GM21390 (cell line): ENCODE data around the gene PHYKPL.
"Not testable (repeated sequence)": the region's sequence is repeated elsewhere in the genome, so short reads cannot be mapped to it uniquely, and the experiment has no call there.

Experiments used
- ATAC-seq: cut with Tn5 transposase; IDR thresholded peaks from one replicate; pipeline ENCODE4 v1.9.1; 2021; ENCODE audit not compliant: unreplicated experiment

Gene PHYKPL

GRCh38 chr5:178208540-178209227 is 23.9 kb downstream of the PHYKPL start:
- no peak for ATAC-seq

GRCh38 chr5:178207917-178208280 is 24.7 kb downstream of the PHYKPL start:
- ATAC-seq, result no peak

- no peak for ATAC-seq
Observed at GRCh38 chr5:178207183-178207916, 25.3 kb downstream of the PHYKPL start.

- ATAC-seq, result no peak
Observed at GRCh38 chr5:178206166-178207101, 26.2 kb downstream of the PHYKPL start.

GRCh38 chr5:178205749-178206047 is 26.9 kb downstream of the PHYKPL start:
- ATAC-seq, result no peak

GRCh38 chr5:178204935-178205748 is 27.5 kb downstream of the PHYKPL start:
- ATAC-seq, result peak; percentile 69

- peak; percentile 71 for ATAC-seq
Observed at GRCh38 chr5:178204182-178204934, 28.2 kb downstream of the PHYKPL start, which contains the start of gene HNRNPAB. Gene HNRNPAB, plus strand, starts transcription at chr5:178204533. Its CDS starts 305 bp downstream, at chr5:178204838.

GRCh38 chr5:178203670-178204181 is 28.9 kb downstream of the PHYKPL start:
- ATAC-seq, result peak; percentile 3

- ATAC-seq, result no peak
Observed at GRCh38 chr5:178202541-178202940, 30.1 kb downstream of the PHYKPL start.

- no peak for ATAC-seq
Observed at GRCh38 chr5:178201927-178202235, 30.7 kb downstream of the PHYKPL start.

- ATAC-seq, result no peak
Observed at GRCh38 chr5:178201221-178201926, 31.2 kb downstream of the PHYKPL start.

GRCh38 chr5:178199581-178200434 is 32.8 kb downstream of the PHYKPL start:
- ATAC-seq, result no peak

- no peak for ATAC-seq
Observed at GRCh38 chr5:178198706-178199105, 33.9 kb downstream of the PHYKPL start.

- ATAC-seq, result not testable (repeated sequence)
Observed at GRCh38 chr5:178198151-178198550, 34.5 kb downstream of the PHYKPL start.

GRCh38 chr5:178196986-178197385 is 35.6 kb downstream of the PHYKPL start:
- ATAC-seq, result no peak

- no peak for ATAC-seq
Observed at GRCh38 chr5:178196281-178196812, 36.3 kb downstream of the PHYKPL start.

GRCh38 chr5:178194026-178194425 is 38.6 kb downstream of the PHYKPL start:
- no peak for ATAC-seq

GRCh38 chr5:178193251-178193809 is 39.3 kb downstream of the PHYKPL start:
- no peak for ATAC-seq
